HG02885 (cell line): ENCODE measurements around the gene TMEM130.

Experiments used
- ATAC-seq: cut with Tn5 transposase; IDR thresholded peaks from one replicate; pipeline ENCODE4 v1.9.1; 2021; ENCODE audit warnings: mild to moderate bottlenecking; ENCODE audit not compliant: unreplicated experiment, poor library complexity

TMEM130 gene, protein sequence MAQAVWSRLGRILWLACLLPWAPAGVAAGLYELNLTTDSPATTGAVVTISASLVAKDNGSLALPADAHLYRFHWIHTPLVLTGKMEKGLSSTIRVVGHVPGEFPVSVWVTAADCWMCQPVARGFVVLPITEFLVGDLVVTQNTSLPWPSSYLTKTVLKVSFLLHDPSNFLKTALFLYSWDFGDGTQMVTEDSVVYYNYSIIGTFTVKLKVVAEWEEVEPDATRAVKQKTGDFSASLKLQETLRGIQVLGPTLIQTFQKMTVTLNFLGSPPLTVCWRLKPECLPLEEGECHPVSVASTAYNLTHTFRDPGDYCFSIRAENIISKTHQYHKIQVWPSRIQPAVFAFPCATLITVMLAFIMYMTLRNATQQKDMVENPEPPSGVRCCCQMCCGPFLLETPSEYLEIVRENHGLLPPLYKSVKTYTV

GRCh38 chr7:98869597-98870120 lies at the start of gene TMEM130:
TMEM130 (minus strand) TSS chr7:98870014; CDS start chr7:98869861, 153 bp downstream.
- ATAC-seq = no peak

GRCh38 chr7:98917331-98917730 lies 47.5 kb upstream of the TMEM130 start:
- ATAC-seq = no peak

DNA sequence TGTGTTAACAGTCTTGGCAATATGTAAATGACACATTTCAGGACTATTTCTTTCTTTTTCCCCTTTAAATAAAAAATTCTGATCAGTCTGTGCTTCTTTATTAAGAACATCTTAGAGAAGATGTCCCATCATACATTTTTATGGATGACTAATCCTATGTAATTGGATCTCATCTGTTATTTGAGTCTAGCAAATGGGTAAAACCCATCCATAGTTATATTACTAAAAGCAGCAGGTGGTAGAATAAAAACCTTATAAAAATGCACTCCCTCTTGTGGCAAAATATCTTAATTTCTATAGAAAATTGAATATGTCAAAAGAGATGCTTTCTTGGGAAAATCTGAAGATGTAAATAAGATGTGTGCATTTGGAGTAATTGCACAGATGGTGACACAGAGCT lies 43.8 kb upstream of the TMEM130 start:
- no peak for ATAC-seq

DNA sequence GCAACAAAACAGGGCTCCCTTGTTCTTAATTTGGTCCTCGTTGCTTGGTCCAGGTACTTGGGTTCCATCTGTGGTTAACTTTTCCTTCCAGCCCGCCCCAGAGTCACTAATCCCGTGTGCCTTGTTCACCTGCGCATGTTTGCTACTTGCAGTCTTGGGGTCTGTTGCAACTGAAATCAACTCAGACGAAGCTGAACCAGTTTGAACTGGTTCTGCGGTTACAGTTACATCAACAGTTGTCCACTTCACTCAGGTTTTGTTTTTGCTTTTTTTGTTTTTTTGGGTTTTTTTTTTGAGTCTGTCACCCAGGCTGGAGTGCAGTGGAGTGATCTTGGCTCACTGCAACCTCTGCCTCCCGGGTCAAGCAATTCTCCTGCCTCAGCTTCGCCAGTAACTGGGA lies 43.2 kb upstream of the TMEM130 start:
- ATAC-seq = no peak

GRCh38 chr7:98911916-98912315 lies 42.1 kb upstream of the TMEM130 start:
- no peak for ATAC-seq

- no peak for ATAC-seq
These were observed 40.6 kb upstream of the TMEM130 start for GRCh38 chr7:98910427-98910826.

DNA sequence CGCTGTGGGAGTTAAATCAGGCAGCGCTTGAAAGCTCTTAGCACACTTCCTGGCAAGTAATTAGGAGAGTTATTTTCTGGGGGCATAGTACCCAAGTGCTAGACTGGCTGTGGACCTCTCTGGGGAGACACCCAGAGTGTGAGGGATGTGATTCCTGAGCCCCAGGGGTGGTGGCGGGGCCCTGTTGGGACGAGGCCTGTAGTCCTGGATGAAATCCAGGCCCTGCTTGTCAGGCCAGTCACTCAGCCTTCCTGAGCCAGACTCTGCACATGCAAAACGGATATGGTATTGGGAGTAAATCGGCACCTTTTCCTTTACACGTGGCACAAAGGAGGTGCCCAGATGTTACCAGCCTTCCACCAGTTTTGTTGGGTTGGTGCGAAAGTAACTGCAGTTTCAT lies 39.7 kb upstream of the TMEM130 start:
- ATAC-seq = no peak

DNA sequence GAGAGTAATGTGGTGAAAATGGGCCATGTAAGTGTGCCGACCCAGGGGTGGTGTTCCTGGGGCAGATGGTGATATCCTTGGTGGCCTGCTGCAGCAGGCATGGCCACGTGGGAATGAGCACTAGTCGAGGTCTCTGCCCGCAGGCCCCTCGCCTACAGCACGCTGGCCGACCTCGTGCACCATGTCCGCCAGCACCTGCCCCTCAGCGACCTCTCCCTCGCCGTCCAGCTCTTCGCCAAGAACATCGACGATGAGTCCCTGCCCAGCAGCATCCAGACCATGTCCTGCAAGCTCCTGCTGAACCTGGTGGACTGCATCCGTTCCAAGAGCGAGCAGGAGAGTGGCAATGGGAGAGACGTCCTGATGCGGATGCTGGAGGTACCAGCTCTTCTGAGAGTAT lies 38.8 kb upstream of the TMEM130 start:
- no peak for ATAC-seq

DNA sequence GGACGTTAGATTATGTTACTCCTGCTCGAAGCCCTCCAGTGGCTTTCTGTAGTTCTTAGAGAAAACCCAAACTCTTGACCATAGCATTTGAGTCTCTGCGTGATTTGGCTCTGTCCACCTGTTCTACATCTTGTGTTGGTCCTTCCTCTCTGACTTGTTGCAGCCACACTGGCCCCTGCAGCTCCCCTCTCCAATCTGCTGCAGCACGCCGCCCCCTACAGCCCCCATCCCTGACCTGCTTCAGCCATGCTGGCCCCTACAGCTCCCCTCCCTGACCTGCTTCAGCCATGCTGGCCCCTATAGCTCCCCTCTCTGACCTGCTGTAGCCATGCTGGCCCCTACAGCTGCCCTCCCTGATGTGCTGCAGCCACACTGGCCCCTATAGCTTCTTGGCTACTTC lies 37.8 kb upstream of the TMEM130 start:
- no peak for ATAC-seq

DNA sequence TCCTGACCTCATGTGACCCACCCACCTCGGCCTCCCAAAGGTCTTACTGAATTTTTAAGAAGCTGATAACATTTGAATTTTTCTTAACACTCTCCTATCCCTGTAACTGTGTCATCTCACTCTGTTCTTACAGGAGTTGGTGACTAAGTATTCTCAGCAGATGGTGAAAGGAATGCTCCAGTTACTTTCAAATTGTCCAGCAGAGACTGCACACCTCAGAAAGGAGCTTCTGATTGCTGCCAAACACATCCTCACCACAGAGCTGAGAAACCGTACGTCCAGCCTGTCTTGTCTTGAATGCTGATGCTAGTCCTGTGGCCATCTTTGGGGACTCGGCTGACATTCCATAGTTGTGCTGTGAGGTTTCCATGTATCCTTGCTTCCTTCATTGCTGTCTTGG lies 33.4 kb upstream of the TMEM130 start:
- ATAC-seq = no peak

- no peak for ATAC-seq
These were observed 32.7 kb upstream of the TMEM130 start for GRCh38 chr7:98902523-98902922.

DNA sequence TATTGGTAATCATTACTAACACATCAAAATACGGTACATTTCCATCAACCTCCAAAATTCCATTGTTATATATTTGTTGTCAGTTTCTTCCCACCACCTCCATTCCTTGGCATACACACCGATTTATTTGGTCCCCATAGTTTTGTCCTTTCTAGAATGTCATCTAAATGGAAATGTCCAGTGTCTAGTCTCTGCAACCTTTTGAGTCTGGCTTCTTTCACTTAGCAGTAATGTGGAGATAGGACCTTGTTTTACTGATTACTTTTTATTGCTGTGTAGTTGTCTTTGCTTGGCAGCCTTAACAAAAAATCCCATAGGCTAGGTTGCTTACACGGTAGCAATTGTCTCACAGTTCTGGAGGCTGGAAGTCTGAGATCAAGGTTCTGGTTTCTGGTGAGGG lies 31.0 kb upstream of the TMEM130 start:
- no peak for ATAC-seq

- no peak for ATAC-seq
These were observed 30.0 kb upstream of the TMEM130 start for GRCh38 chr7:98899816-98900215.

DNA sequence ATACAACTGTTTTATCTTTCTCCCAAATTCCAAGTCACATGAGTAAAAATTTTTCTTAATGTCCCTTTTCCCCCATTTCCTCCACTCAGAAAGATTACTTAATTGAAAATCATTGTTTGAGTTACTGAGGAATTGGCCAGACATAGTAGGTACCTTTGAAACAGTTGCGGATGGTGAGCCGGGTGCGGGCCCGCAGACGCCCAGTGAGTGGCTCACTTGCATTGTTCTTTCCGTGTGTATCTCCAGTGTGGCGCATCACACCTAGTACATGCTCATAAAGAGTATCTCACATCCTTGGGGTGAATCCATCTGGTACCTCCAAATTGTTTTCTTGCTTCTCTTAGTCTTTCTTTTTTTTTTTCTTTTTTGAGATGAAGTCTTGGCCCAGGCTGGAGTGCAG lies 22.8 kb upstream of the TMEM130 start:
- ATAC-seq = no peak

GRCh38 chr7:98887038-98887437 lies 17.2 kb upstream of the TMEM130 start:
- no peak for ATAC-seq

DNA sequence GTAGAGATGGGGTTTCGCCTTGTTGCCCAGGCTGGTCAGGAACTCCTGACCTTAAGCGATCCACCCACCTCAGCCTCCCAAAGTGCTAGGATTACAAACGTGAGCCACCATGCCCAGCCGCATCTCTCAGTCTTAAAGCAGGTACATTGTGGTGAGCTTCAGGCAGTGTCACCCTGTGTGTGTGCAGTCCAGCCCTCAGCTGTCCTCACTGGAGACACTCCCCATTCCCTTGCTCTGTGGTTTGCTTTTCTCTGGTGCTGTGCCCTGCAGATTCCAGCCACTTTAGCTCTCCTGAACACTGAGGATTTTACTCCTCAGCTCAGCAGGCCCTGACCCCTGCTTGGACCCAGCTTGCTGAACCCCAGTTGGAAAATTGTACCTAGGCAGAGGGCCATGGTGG lies 14.6 kb upstream of the TMEM130 start:
- ATAC-seq = no peak

DNA sequence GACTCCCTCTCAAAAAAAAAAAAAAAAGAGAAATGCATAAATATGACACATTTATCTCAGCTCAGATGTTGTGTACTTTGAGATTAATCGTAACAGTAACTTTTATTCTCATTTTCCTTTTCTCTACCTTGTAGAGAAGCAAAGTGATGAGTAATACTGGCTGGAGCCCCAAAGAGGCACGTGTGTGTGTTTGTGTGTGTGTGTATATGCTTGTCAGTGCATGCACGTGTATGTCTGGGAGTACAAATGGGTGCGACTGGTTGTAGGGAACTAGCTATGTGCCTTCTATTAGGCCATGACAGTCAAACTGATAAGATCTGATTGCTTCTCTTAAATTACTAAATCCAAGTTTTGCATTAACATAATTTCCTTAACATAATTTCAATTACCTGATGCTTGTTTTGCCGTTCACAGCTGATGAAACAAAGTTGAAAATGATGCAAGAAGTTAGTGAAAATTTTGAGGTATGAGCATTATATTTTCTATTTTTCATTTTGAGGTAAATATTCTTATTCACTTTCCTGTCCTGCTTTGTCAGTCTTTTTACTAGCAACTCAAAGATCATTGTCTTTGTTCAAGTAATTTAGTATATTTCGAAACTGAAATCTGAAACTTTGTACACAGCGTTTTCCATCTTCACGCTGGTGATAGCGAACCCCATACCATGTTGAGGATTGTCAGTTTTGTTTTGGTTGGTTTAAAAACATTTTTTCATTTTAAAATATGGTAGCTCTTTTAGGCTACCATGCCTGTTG lies 11.9 kb upstream of the TMEM130 start:
- ATAC-seq = no peak

DNA sequence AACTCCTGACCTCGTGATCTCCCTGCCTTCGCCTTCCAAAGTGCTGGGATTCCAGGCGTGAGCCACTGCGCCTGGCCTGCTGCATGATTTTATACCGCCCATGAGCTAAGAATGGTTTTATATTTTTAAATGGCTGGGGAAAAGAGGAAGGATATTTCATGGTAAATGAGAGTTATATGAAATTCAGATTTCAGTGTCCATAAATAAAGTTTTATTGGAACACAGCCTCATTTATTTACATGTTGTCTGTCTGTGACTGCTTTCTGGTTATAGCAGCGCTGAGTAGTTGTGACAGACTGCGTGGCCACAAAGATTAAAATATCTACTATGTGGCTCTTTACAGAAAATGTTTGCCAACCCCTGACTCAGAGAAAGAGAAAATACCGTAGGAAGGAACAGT lies 10.7 kb upstream of the TMEM130 start:
- ATAC-seq = no peak

GRCh38 chr7:98879979-98880315 lies 10.1 kb upstream of the TMEM130 start:
- no peak for ATAC-seq

DNA sequence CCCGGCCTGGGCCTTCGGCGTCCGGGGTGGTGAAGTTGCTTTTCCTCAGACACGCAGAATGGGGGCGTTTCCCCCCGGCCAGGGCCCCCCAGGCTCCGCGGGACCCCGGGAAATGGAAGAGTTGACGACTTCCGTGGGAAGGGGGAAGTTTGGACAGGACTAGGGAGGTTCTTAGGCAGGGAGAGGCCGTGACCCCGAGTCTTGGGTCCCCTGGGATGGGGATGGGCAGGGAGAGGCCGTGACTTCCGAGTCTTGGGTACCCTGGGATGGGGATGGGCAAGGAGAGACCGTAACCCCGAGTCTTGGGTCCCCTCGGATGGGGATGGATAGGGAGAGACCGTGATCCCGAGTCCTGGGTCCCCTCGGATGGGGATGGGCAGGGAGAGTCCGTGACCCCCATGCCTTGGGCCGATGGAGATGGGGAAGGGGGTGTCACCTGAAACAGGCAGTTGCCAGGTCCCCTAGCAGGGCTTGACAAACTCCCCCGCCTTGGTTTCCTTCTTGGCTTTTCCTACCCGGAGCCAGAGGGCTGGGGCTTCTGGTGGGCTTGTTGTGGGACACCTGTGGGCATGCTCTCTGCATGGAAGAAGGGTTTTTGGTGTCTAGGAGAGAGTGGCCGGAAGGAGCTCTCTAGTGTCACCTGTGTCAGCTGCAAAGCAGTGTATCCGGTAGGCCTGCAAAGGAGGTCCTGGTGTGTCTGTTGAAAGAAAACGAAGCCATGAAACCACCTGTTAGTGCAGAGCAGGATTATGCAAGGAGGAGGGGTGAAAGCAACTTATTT lies 9.6 kb upstream of the TMEM130 start:
- ATAC-seq = peak; percentile 72
